LNCaP clone FGC (cell line): ENCODE results near the gene PEX14.
"Not testable (repeated sequence)": the region's sequence is repeated elsewhere in the genome, so short reads cannot be mapped to it uniquely, and the experiment has no call there.

Experiments
- DNase-seq: peaks from one replicate; pipeline ENCODE4 v3.0.0-alpha.2; 2011; ENCODE audit warnings: low read depth
- H3K4me3 ChIP-seq: 2 replicates; pipeline ENCODE4 v1.5.1; 2011; ENCODE audit warnings: mild to moderate bottlenecking, low read depth, low read length, control low read depth
- TF ChIP-seq, protein P1 (sequence below): IDR thresholded peaks from 2 replicates; pipeline ENCODE4 v1.5.1; 2012; ENCODE audit warnings: mild to moderate bottlenecking; ENCODE audit not compliant: control insufficient read depth, insufficient read depth; ENCODE audit errors: extremely low read depth

Gene PEX14, protein sequence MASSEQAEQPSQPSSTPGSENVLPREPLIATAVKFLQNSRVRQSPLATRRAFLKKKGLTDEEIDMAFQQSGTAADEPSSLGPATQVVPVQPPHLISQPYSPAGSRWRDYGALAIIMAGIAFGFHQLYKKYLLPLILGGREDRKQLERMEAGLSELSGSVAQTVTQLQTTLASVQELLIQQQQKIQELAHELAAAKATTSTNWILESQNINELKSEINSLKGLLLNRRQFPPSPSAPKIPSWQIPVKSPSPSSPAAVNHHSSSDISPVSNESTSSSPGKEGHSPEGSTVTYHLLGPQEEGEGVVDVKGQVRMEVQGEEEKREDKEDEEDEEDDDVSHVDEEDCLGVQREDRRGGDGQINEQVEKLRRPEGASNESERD

DNA sequence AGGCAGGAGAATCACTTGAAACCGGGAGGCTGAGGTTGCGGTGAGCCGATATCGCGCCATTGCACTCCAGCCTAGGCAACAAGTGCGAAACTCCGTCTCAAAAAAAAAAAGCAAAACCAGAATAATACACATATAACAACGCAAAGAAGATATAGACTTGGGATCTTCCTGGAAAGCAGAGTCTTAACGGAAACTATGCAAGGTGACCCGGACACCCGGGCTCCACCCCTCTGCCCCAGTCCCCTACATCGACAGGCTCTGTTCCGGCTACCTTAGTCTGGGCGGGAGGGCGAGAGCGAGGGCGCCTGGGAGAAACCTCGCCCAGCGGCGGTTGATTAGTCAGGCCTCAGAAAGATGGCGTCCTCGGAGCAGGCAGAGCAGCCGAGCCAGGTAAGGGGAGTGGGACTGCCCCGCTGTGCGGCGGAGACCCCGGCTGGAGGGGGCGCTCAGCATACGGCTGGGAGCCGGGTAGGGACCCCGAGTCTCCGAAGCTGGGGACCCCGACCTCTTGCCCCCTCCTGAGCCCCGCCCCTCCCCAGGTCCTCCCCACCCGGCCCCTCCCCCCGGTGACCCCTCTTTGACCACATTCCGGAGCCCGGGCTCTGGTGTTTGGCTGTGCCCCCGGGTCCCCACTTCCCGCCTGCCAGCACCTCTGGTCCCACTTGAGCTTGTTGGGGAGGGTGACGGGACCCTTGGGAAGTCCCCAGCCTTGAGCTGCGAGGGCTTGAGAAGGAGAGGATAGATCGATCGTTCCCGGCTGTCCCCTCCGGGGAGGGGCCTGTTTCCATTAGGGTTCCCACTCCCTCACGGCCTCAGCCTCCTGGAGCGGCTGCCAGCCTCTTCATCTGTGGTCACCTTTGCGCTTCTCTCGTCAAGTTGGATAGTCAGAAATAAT lies at the start of gene PEX14:
Gene PEX14 (plus strand): TSS at position 338 of the 895 bp plus-strand sequence. CDS start 17 bp downstream, at position 355.
- peak within 1 kb of the TSS; percentile 96 for H3K4me3 ChIP-seq
- TF ChIP-seq, protein P1, sequence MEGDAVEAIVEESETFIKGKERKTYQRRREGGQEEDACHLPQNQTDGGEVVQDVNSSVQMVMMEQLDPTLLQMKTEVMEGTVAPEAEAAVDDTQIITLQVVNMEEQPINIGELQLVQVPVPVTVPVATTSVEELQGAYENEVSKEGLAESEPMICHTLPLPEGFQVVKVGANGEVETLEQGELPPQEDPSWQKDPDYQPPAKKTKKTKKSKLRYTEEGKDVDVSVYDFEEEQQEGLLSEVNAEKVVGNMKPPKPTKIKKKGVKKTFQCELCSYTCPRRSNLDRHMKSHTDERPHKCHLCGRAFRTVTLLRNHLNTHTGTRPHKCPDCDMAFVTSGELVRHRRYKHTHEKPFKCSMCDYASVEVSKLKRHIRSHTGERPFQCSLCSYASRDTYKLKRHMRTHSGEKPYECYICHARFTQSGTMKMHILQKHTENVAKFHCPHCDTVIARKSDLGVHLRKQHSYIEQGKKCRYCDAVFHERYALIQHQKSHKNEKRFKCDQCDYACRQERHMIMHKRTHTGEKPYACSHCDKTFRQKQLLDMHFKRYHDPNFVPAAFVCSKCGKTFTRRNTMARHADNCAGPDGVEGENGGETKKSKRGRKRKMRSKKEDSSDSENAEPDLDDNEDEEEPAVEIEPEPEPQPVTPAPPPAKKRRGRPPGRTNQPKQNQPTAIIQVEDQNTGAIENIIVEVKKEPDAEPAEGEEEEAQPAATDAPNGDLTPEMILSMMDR, result no peak
- peak; percentile 58 for DNase-seq

DNA sequence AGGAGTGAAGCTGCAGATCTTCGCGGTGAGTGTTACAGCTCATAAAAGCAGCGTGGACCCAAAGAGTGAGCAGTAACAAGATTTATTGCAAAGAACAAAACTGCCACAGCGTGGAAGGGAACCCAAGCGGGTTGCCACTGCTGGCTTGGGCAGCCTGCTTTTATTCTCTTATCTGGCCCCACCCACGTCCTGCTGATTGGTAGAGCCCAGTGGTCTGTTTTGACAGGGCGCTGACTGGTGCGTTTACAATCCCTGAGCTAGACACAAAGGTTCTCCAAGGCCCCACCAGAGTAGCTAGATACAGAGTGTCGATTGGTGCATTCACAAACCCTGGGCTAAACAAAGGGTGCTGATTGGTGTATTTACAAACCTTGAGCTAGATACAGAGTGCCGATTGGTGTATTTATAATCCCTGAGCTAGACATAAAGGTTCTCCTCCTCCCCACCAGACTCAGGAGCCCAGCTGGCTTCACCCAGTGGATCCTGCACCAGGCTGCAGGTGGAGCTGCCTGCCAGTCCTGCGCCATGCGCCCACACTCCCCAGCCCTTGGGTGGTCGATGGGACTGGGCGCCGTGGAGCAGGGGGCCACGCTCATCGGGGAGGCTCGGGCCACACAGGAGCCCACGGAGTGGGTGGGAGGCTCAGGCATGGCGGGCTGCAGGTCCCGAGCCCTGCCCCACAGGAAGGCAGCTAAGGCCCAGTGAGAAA lies 48.8 kb upstream of the PEX14 start:
- DNase-seq, H3K4me3 ChIP-seq: not testable (repeated sequence)

DNA sequence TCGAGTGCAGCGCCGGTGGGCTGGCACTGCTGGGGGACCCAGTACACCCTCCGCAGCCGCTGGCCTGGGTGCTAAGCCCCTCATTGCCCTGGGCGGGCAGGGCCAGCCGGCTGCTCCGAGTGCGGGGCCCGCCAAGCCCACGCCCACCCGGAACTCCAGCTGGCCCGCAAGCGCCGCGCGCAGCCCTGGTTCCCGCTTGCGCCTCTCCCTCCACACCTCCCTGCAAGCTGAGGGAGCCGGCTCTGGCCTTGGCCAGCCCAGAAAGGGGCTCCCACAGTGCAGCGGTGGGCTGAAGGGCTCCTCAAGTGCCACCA lies 48.3 kb upstream of the PEX14 start:
- DNase-seq, H3K4me3 ChIP-seq: not testable (repeated sequence)

DNA sequence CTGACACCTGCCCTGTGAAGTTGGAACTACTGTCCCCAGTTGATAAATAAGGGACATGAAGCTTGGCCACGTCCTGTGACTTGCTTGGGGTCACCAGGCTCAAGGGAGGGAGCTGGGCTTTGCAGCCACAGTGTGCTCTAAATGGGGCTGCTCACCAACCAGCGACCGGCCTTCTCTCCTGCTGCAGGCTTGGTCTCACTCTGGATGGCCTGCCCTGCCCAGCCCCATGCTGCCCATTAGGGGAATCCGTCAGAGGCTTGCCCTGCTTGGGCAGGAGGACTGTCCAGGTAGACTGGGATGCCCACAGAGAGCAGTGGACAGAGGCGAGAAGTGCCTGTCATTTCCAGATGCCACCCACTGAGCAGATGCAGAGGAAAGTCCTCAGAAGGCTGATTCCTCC lies 45.8 kb upstream of the PEX14 start:
- no peak for DNase-seq
- H3K4me3 ChIP-seq, result no peak overlapping the region
- TF ChIP-seq, protein P1, result no peak

DNA sequence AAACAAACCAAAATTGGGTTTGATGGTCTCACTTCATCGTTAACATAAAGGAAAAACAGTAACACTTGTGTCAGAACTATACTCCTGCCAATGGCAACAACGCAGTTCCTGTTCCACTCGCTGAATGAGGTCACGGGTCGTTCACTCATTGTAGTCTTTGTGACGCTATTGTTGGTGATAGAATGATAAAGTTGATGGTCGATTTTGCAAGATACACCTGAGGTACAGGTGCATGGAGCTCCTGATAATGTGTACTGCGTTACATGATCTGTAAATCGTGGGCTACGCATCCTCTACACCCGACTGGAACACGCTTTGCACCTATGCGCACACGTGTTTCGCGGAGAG lies 44.9 kb upstream of the PEX14 start:
- TF ChIP-seq, protein P1, result no peak
- DNase-seq, result no peak
- H3K4me3 ChIP-seq, result peak overlapping the region; percentile 95

DNA sequence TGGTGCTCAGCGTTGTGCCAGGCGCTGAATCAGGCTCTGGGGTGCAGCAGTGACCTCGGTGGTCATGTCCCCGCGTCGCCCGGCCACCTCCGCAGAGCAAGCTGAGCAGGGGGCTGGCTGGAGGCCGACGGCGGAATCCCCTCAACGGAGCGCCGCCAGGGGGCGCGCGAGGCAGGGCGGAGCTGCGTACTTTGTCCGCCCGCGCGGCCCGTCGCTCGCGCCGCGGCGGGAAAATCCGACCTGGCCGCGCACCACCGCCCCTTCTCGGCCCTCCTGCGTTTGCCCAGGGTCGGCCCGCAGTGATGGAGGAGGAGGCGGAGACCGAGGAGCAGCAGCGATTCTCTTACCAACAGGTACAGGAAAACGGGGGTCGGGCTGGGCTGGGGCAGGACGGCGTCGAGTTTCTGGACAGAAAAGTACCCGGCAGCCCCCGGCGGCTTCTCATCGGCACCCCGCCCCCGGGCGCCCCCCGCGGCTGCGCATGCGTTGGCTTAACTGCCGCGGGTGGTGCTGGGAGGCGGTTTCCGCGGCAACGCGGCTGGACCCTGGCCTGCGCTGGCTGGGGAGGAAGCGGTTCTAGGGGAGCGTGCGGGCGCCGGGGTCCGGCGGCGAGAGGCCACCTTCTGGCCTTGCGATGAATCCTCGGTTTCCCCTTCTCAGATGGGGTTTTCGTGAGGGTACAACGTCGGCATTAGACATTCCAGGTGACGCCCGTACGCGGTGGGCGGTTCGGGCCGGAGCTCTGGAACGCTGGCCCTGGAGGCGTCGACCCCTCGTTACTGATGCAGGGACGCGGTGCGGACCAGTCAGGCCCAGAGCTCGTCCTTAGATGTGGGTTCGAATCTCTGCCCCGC lies 44.3 kb upstream of the PEX14 start, which contains the start of gene CENPS:
Gene CENPS (plus strand): TSS at position 218 of the 854 bp plus-strand sequence. CDS start 85 bp downstream, at position 303.
- TF ChIP-seq, protein P1, result peak; percentile 97
- H3K4me3 ChIP-seq, result peak within 1 kb of the TSS; percentile 95
- DNase-seq, result peak; percentile 37

DNA sequence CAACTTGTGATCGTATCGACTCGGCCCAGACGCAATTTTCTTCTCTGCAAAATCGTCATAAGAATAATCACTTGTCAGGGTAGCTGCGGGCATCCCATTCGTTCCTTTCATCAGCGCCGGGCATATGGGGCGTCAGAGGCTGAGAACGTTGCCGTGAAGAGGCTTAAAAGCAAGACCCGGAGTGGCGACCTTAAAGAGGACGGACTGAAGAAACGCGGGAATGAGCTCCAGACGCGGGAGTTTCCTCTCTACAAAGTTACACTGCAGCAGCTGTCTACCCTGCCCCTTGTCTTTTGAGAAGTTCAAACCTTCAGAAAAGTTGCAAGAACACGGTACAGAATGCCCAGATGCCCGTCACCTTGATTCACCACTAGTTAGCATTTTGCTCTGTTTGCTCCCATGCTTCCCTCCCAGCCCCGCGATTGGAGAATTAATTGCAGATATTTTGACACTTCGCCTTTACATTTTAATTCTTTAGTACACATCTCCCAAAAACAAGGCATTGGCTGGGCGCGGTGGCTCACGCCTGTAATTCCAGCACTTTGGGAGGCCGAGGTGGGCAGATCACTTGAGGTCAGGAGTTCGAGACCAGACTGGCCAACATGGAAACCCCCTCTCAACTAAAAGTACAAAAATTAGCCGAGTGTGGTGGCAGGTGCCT lies 43.5 kb upstream of the PEX14 start:
- no peak for DNase-seq
- TF ChIP-seq, protein P1, result no peak
- H3K4me3 ChIP-seq, result peak overlapping the region; percentile 95
